GM18861 (cell line): Measurements from ENCODE around the gene RNPC3.
A peak's percentile ranks its signal among the peaks of the same experiment; 100 is the strongest.

ENCODE experiments used
- ATAC-seq: cut with Tn5 transposase; IDR thresholded peaks from one replicate; pipeline ENCODE4 v1.9.1; 2021; ENCODE audit not compliant: unreplicated experiment

Gene RNPC3

GRCh38 chr1:103525607-103526507, at the start of gene RNPC3:
Gene RNPC3, plus strand, starts transcription at chr1:103525699. Its CDS starts 372 bp downstream, at chr1:103526071.
- peak; percentile 77 for ATAC-seq

GRCh38 chr1:103477101-103477500, 48.4 kb upstream of the RNPC3 start:
- no peak for ATAC-seq

GRCh38 chr1:103489935-103490334, 35.6 kb upstream of the RNPC3 start:
- peak; percentile 93 for ATAC-seq

GRCh38 chr1:103492003-103492625, 33.4 kb upstream of the RNPC3 start:
- ATAC-seq = no peak

GRCh38 chr1:103496014-103496635, 29.4 kb upstream of the RNPC3 start:
- no peak for ATAC-seq

- ATAC-seq = no peak
These were observed 28.1 kb upstream of the RNPC3 start for GRCh38 chr1:103497404-103497803.

- no peak for ATAC-seq
These were observed 16.2 kb upstream of the RNPC3 start for GRCh38 chr1:103509250-103509649.

GRCh38 chr1:103513711-103514110, 11.8 kb upstream of the RNPC3 start:
- no peak for ATAC-seq

GRCh38 chr1:103514920-103515503, 10.5 kb upstream of the RNPC3 start:
- peak; percentile 78 for ATAC-seq

GRCh38 chr1:103516283-103516682, 9.2 kb upstream of the RNPC3 start:
- ATAC-seq = no peak

GRCh38 chr1:103516693-103517092, 8.8 kb upstream of the RNPC3 start:
- ATAC-seq = no peak

GRCh38 chr1:103517380-103518047, 8.0 kb upstream of the RNPC3 start:
- peak; percentile 86 for ATAC-seq

- no peak for ATAC-seq
These were observed 4.7 kb upstream of the RNPC3 start for GRCh38 chr1:103520822-103521221.

- ATAC-seq = no peak
These were observed 2.2 kb upstream of the RNPC3 start for GRCh38 chr1:103523346-103523745.

- peak; percentile 35 for ATAC-seq
These were observed 339 bp upstream of the RNPC3 start for GRCh38 chr1:103525114-103525606.

- peak; percentile 27 for ATAC-seq
These were observed 1.8 kb downstream of the RNPC3 start for GRCh38 chr1:103527331-103527730.

GRCh38 chr1:103529746-103530145, 4.2 kb downstream of the RNPC3 start:
- no peak for ATAC-seq

GRCh38 chr1:103538226-103538625, 12.7 kb downstream of the RNPC3 start:
- no peak for ATAC-seq

- no peak for ATAC-seq
These were observed 15.9 kb downstream of the RNPC3 start for GRCh38 chr1:103541431-103541830.

- ATAC-seq = no peak
These were observed 21.0 kb downstream of the RNPC3 start for GRCh38 chr1:103546496-103546895.

- ATAC-seq = no peak
These were observed 22.3 kb downstream of the RNPC3 start for GRCh38 chr1:103547840-103548239.
